ENCODE measurements around the gene ASAH2B. TPM values are rescaled to one million over a fixed set of nuclear protein-coding genes. Genes with fewer than 3 reads are reported as not detected.
"Not testable (repeated sequence)": the region's sequence is repeated elsewhere in the genome, so short reads cannot be mapped to it uniquely, and the experiment has no call there.

Gene ASAH2B
- total and polyA plus RNA-seq, 4 donors, result 1.5 to 2.9 (median 2.3) TPM

DNA sequence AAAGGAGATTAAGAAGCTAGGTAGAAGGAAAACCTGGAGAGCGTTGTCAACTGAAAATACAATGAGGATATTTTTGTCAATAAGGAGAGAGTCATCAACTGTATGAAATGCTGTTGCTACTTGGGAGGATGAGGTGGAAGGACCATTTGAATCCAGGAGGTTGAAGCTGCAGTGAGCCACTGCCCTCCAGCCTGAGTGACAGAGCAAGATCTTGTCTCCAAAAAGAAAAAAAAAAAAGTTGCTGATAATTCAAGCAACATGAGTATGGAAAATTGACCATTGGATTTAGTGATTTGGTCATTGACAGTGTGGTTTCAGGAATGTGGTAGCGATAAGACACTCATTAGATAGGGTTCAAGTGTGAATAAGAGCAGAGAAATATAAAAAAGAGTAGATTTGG is 11.6 kb upstream of the ASAH2B start:
- 92 to 93% methylated on average over 2 of the region's 2 CpGs for WGBS, 2 donors
- H3K4me1 ChIP-seq (ENCODE audit: control insufficient read depth in 1 of 2, insufficient read depth in 2 of 2, low read length in 2 of 2); DNase-seq; H3K27ac ChIP-seq (ENCODE audit: low read depth in 1 of 2, low read length in 2 of 2); H3K4me3 ChIP-seq (ENCODE audit: low read length in 2 of 2); H3K9me3 ChIP-seq (ENCODE audit: control insufficient read depth, low read length); ATAC-seq (ENCODE audit: low FRiP score); H3K36me3 ChIP-seq (ENCODE audit: control insufficient read depth in 1 of 2, insufficient read depth in 2 of 2, low read length in 1 of 2); H3K27me3 ChIP-seq (ENCODE audit: control insufficient read depth in 1 of 2, insufficient read depth in 2 of 2, low read length in 1 of 2); intact Hi-C loops (cut with DNase I): not testable (repeated sequence)

DNA sequence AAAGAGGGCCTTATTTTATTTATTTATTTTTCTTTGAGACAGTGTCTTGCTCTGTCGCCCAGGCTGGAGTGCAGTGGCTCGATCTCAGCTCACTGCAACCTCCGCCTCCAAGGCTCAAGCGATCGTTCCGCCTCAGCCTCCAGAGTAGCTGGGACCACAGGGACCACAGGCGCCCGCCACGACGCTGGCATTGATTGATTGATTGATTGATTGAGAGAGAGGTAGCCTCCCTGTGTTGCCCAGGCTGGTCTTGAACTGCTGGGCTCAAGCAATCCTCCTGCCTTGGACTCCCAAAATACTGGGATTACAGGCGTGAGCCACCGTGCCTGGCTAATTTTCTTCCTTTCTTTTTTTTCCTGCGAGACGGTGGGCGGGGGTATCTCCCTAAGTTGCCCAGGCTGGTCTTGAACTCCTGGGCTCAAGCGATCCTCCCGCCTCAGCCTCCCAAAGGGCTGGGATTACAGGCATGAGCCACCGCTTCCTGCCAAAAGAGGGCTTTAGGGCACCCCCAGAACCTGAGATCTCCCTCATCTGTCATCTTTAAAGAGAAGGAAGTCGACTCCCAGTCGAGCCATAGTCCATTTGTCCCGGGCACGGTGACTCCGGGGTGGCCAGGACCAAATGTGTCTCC is 634 bp upstream of the ASAH2B start:
- H3K27me3 ChIP-seq (ENCODE audit: control insufficient read depth in 1 of 2, insufficient read depth in 2 of 2, low read length in 1 of 2); DNase-seq; H3K9me3 ChIP-seq (ENCODE audit: control insufficient read depth, low read length); H3K4me1 ChIP-seq (ENCODE audit: control insufficient read depth in 1 of 2, insufficient read depth in 2 of 2, low read length in 2 of 2); H3K36me3 ChIP-seq (ENCODE audit: control insufficient read depth in 1 of 2, insufficient read depth in 2 of 2, low read length in 1 of 2); intact Hi-C loops (cut with DNase I); ATAC-seq (ENCODE audit: low FRiP score): not testable (repeated sequence)
- peak overlapping the region; percentile 20 to 57 for H3K4me3 ChIP-seq (ENCODE audit: low read length in 2 of 2)
- peak overlapping the region in 1 of 2 donors; percentile 15 for H3K27ac ChIP-seq (ENCODE audit: low read depth in 1 of 2, low read length in 2 of 2)
- whole genome bisulfite sequencing, 2 donors, result 64 to 67% methylated on average over 23 of the region's 23 CpGs

DNA sequence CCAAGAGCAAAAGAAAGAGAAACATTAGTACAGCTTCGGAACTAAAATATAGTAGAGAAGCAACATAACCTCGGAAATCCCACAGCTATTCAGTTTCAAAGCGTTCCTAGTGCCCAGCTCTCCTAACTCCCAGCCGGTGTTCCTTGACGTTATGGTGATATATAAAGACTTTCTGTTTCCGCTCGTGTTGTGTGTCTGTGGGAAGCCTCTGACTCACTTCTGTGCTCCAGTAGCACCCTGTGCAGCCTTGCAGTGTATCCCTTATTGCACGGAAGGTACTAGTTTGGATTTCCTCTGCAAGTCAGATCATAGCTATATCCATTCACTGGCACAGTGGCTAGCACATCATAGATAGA is 535 bp downstream of the ASAH2B start:
- ATAC-seq (ENCODE audit: low FRiP score) (peak; percentile 67), DNase-seq (no peak)
- Histone ChIP-seq H3K27ac (ENCODE audit: low read depth in 1 of 2, low read length in 2 of 2) (peak overlapping the region in 1 of 2 donors; percentile 19), H3K9me3 (ENCODE audit: control insufficient read depth, low read length) (no peaks in the 10 kb centered on the region), H3K27me3 (ENCODE audit: control insufficient read depth in 1 of 2, insufficient read depth in 2 of 2, low read length in 1 of 2) (no peaks in the 10 kb centered on the region), H3K4me1 (ENCODE audit: control insufficient read depth in 1 of 2, insufficient read depth in 2 of 2, low read length in 2 of 2) (no peaks in the 10 kb centered on the region), H3K36me3 (ENCODE audit: control insufficient read depth in 1 of 2, insufficient read depth in 2 of 2, low read length in 1 of 2) (no peaks in the 10 kb centered on the region), H3K4me3 (ENCODE audit: low read length in 2 of 2) (peak overlapping the region; percentile 20 to 57)
- intact Hi-C loops (cut with DNase I), result no loop called here
- WGBS, 2 donors, result 0 to 1% methylated on average over 8 of the region's 8 CpGs

DNA sequence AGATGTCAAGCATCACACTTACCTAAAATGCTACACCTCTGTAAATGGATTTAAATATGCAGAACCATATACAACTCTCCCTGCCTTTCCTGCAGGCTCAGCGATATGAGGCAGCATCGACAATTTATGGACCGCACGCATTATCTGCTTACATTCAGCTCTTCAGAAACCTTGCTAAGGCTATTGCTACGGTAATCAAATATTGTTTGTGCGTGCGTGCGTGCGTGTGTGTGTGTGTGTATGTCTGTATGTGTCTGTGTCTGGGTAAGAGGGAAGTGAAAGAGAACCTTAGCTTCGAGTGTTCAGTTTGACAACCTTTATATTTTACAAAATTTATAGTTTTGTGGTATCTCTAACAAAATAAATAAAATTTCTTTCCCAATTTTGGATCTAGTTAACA is 3.1 kb downstream of the ASAH2B start:
- DNase-seq; H3K9me3 ChIP-seq (ENCODE audit: control insufficient read depth, low read length); H3K36me3 ChIP-seq (ENCODE audit: control insufficient read depth in 1 of 2, insufficient read depth in 2 of 2, low read length in 1 of 2); H3K4me3 ChIP-seq (ENCODE audit: low read length in 2 of 2); H3K4me1 ChIP-seq (ENCODE audit: control insufficient read depth in 1 of 2, insufficient read depth in 2 of 2, low read length in 2 of 2); H3K27me3 ChIP-seq (ENCODE audit: control insufficient read depth in 1 of 2, insufficient read depth in 2 of 2, low read length in 1 of 2); ATAC-seq (ENCODE audit: low FRiP score); H3K27ac ChIP-seq (ENCODE audit: low read depth in 1 of 2, low read length in 2 of 2); intact Hi-C loops (cut with DNase I): not testable (repeated sequence)
- 88 to 93% methylated on average over 10 of the region's 10 CpGs for WGBS, 2 donors

DNA sequence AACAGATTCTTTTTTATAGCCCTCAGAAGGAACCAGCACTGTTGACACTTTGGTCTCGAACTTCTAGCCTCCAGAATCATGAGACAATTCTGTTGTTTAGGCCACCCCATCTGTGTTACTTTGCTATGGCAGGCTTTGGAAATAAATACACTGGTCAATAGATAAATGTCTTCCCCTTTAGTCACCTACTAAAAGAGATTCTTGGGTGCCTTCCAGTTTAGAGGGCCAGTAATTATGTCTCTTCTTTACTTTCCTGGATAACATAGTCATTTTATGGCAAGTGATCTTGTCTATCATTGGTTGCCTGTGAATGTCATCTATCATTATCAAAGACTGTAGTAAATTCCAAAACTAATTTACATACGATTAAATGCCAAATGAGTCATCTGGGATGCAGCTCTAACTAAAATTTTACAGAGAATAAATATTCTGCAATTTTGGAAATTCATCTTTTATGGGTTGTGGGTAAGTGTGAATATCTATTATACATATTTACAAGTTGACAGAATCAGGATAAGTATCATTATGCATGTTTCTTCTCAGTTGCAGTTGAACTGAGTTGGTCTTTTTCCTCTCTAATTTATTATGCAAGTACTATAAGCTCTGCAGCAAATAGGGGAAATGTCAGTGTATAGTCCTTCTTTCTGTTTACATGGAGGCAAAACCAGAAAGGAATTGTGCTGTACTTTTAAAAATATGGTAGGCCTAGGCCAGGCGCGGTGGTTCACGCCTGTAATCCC is 27.2 kb downstream of the ASAH2B start:
- H3K9me3 ChIP-seq (ENCODE audit: control insufficient read depth, low read length); intact Hi-C loops (cut with DNase I); H3K4me1 ChIP-seq (ENCODE audit: control insufficient read depth in 1 of 2, insufficient read depth in 2 of 2, low read length in 2 of 2); H3K27ac ChIP-seq (ENCODE audit: low read depth in 1 of 2, low read length in 2 of 2); H3K4me3 ChIP-seq (ENCODE audit: low read length in 2 of 2); H3K36me3 ChIP-seq (ENCODE audit: control insufficient read depth in 1 of 2, insufficient read depth in 2 of 2, low read length in 1 of 2); H3K27me3 ChIP-seq (ENCODE audit: control insufficient read depth in 1 of 2, insufficient read depth in 2 of 2, low read length in 1 of 2); DNase-seq; ATAC-seq (ENCODE audit: low FRiP score): not testable (repeated sequence)
- 86 to 88% methylated on average over 4 to 5 of the region's 5 CpGs for WGBS, 2 donors

DNA sequence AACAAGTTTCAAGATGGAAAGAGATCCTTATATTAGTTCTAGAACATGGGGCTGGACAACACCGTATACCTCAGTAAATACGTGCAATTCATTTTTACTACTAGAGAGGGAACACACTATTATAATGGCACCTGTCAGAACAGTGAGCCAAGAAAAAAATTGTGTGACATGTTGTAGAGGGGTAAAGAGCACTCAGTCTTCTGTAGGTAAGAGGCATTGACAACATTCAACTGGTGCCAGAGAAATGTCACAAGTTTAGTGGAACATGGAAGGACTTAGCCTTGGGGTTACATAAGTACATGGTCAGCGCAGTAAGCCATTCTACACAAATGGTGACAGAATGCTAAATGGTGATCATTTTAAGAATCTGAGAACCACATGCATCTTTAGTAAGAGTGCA is 32.3 kb downstream of the ASAH2B start:
- 88 to 91% methylated on average over 3 of the region's 3 CpGs for WGBS, 2 donors
- intact Hi-C loops (cut with DNase I); DNase-seq; H3K27ac ChIP-seq (ENCODE audit: low read depth in 1 of 2, low read length in 2 of 2); H3K36me3 ChIP-seq (ENCODE audit: control insufficient read depth in 1 of 2, insufficient read depth in 2 of 2, low read length in 1 of 2); ATAC-seq (ENCODE audit: low FRiP score); H3K4me3 ChIP-seq (ENCODE audit: low read length in 2 of 2); H3K9me3 ChIP-seq (ENCODE audit: control insufficient read depth, low read length); H3K27me3 ChIP-seq (ENCODE audit: control insufficient read depth in 1 of 2, insufficient read depth in 2 of 2, low read length in 1 of 2); H3K4me1 ChIP-seq (ENCODE audit: control insufficient read depth in 1 of 2, insufficient read depth in 2 of 2, low read length in 2 of 2): not testable (repeated sequence)

DNA sequence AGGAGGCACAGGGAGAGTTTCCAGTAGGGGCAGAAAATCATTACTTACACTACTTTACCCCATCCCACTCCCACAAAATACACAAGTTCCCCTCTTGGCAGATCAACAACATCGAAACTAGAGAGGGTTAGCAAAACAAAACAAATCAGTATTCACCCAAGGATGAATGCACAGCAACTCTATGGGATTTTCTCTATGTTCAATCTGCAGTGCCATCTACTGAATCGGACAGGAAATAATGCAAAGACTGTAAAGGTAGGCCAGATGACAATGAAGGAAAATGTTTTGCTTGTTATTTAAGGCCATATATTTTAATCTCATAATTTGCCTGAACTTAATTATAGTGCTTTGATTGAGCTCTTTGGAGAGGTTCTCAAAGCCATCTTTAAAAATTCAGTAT is 35.1 kb downstream of the ASAH2B start:
- intact Hi-C loops (cut with DNase I); H3K27me3 ChIP-seq (ENCODE audit: control insufficient read depth in 1 of 2, insufficient read depth in 2 of 2, low read length in 1 of 2); H3K4me1 ChIP-seq (ENCODE audit: control insufficient read depth in 1 of 2, insufficient read depth in 2 of 2, low read length in 2 of 2); DNase-seq; ATAC-seq (ENCODE audit: low FRiP score); H3K36me3 ChIP-seq (ENCODE audit: control insufficient read depth in 1 of 2, insufficient read depth in 2 of 2, low read length in 1 of 2); H3K4me3 ChIP-seq (ENCODE audit: low read length in 2 of 2); H3K27ac ChIP-seq (ENCODE audit: low read depth in 1 of 2, low read length in 2 of 2); H3K9me3 ChIP-seq (ENCODE audit: control insufficient read depth, low read length): not testable (repeated sequence)
- 49 to 50% methylated on average over 2 of the region's 2 CpGs for WGBS, 2 donors

DNA sequence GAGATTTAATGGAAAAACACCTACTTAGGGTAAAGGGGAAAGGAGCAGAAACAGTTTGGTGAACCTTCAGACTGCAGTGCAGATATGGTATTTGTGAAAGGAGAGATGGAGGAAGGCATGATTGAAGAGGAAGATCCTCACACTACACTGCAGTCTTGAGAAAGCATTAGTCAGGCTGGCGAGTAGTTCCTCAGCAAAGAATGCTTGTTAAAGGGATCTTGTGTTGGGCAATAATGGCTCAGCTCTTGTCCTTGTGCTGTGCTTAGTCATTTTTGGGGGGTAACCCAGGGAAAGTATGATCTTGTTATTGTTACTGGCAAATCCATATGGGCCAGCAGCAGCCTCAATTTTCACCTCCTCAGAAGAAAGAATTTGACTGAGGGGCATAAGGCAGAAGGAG is 40.3 kb downstream of the ASAH2B start:
- DNase-seq; H3K27ac ChIP-seq (ENCODE audit: low read depth in 1 of 2, low read length in 2 of 2); H3K36me3 ChIP-seq (ENCODE audit: control insufficient read depth in 1 of 2, insufficient read depth in 2 of 2, low read length in 1 of 2); H3K9me3 ChIP-seq (ENCODE audit: control insufficient read depth, low read length); H3K4me1 ChIP-seq (ENCODE audit: control insufficient read depth in 1 of 2, insufficient read depth in 2 of 2, low read length in 2 of 2); H3K4me3 ChIP-seq (ENCODE audit: low read length in 2 of 2); ATAC-seq (ENCODE audit: low FRiP score); intact Hi-C loops (cut with DNase I); H3K27me3 ChIP-seq (ENCODE audit: control insufficient read depth in 1 of 2, insufficient read depth in 2 of 2, low read length in 1 of 2): not testable (repeated sequence)
- 77% methylated on average over 1 of the region's 1 CpG for WGBS, 2 donors

DNA sequence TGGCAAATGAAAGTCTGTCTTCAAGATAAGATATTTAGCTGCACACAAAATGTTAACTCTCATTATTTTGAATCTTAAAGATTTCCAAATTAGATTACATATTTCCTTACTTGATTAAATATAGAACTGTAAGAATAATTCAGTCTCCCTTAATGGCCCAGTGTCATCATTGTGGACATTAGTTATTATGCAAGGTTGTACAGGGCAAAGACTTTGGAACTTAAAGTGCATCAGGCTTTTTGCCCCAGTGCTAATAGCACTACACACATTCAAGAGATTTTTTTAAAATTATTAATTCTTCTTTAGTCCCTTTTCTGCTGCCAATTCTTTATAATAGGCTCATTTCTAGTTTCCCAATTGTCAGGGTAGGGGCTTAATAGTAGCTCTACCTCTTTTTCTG is 42.3 kb downstream of the ASAH2B start:
- H3K4me3 ChIP-seq (ENCODE audit: low read length in 2 of 2); intact Hi-C loops (cut with DNase I); H3K27me3 ChIP-seq (ENCODE audit: control insufficient read depth in 1 of 2, insufficient read depth in 2 of 2, low read length in 1 of 2); H3K4me1 ChIP-seq (ENCODE audit: control insufficient read depth in 1 of 2, insufficient read depth in 2 of 2, low read length in 2 of 2); H3K36me3 ChIP-seq (ENCODE audit: control insufficient read depth in 1 of 2, insufficient read depth in 2 of 2, low read length in 1 of 2); H3K9me3 ChIP-seq (ENCODE audit: control insufficient read depth, low read length); ATAC-seq (ENCODE audit: low FRiP score); DNase-seq; H3K27ac ChIP-seq (ENCODE audit: low read depth in 1 of 2, low read length in 2 of 2): not testable (repeated sequence)

All from aorta (tissue), 5 donors.